Sigmoid colon (tissue), 4 donors: ENCODE results near the gene FNIP2.

Experiments
- POLR2A ChIP-seq, 2 donors: fragments of 450-650 bp; IDR thresholded peaks; one replicate each; pipeline ENCODE4 v1.6.1; 2016; ENCODE audit warnings: antibody characterized with exemption in 2 of 2, mild to moderate bottlenecking in 2 of 2, moderate library complexity in 2 of 2
- POLR2AphosphoS5 ChIP-seq, 4 donors: sonication (generic); formaldehyde crosslinking; IDR thresholded peaks; one replicate each; pipeline ENCODE4 v1.6.1; 2017; ENCODE audit warnings: antibody characterized with exemption in 4 of 4
- TF ChIP-seq, protein P1 (sequence below), 4 experiments: fragments of 450-650 bp in 3 of 4; fragments of 200-600 bp in 1 of 4; IDR thresholded peaks; one replicate each; pipeline ENCODE4 v1.5.1; 2016 to 2019; ENCODE audit warnings: antibody characterized with exemption in 4 of 4, mild to moderate bottlenecking in 3 of 4, moderate library complexity in 2 of 4

DNA sequence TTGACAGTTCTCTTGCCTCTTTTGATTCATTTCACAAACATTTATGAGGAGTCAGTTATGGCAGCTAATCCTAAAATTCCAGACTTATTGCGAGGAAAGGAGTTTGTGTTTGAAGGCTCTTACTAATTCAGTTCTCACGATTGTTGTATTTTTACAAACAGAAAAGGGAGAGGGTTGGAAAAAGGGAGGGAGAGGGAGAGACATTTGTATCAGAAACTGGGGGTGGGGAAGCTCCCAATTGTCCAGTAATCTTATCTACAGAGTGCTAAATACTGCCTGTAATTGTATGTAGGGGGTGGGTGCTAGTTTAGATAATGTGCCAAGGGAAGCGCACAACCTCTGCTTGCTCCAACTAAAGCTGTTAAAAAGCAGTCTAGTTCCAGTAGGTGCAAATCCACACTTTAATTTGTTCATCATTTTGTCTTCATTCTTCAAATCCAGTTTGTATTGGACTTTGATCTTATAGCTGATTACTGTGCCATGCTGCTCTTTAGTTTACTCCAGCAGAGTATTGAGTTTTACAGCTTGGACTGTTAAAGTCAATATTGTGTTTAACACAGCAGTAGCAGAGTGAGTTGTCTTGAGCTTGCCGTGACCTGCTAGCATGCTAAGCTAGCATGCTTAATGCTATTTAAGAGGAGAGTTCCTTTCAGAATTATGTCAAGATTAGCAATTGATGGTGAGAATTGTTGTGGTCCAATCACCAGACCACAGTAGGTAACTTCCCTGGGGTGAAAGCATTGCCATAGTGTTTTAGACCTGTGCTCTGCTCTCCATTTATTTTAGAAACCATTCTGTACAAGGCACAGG lies 13.9 kb downstream of the FNIP2 start:
- TF ChIP-seq POLR2A (IDR thresholded peaks at IDR 0.05) (no peak), POLR2AphosphoS5 (IDR thresholded peaks at IDR 0.05) (no peak)
- TF ChIP-seq, protein P1, sequence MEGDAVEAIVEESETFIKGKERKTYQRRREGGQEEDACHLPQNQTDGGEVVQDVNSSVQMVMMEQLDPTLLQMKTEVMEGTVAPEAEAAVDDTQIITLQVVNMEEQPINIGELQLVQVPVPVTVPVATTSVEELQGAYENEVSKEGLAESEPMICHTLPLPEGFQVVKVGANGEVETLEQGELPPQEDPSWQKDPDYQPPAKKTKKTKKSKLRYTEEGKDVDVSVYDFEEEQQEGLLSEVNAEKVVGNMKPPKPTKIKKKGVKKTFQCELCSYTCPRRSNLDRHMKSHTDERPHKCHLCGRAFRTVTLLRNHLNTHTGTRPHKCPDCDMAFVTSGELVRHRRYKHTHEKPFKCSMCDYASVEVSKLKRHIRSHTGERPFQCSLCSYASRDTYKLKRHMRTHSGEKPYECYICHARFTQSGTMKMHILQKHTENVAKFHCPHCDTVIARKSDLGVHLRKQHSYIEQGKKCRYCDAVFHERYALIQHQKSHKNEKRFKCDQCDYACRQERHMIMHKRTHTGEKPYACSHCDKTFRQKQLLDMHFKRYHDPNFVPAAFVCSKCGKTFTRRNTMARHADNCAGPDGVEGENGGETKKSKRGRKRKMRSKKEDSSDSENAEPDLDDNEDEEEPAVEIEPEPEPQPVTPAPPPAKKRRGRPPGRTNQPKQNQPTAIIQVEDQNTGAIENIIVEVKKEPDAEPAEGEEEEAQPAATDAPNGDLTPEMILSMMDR (IDR thresholded peaks at IDR 0.05) = no peak
